ENCODE measurements around the gene CYSLTR2. TPM values are rescaled to one million over a fixed set of nuclear protein-coding genes. Genes with fewer than 3 reads are reported as not detected.

The CYSLTR2 gene
- total and polyA plus RNA-seq, 9 donors: 0.30 to 8.3 (median 2.1) TPM

DNA sequence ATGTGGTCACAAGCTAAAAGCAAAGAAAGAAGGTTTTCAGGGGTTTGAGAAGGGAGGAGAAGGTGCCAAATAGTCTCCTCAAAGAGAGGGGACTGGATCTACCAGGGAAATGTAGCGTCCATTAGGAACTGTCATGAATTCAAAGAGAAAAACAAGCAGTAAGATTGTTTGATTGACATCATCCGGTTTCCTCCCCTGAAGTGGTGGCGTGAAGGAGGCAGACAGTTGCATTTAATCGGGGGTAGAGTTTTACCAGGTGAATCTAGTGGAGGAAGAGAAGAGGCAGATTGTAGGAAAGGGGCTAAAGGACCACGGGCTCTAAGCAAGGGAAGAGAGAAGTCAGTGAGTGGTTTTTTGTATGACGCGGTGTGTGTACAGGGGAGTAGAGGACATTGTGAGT, 13.0 kb upstream of the CYSLTR2 start:
- no peaks in the 10 kb centered on the region for H3K4me1 ChIP-seq (ENCODE audit: insufficient read depth)
- 88 to 92% (median 90%) methylated on average over 7 of the region's 7 CpGs for WGBS, 3 donors
- DNase-seq: no peak
- H3K36me3 ChIP-seq: no peaks in the 10 kb centered on the region
- TF ChIP-seq EP300 (IDR thresholded peaks at IDR 0.05) (no peak), CTCF (IDR thresholded peaks at IDR 0.05) (no peak), POLR2A (IDR thresholded peaks at IDR 0.05) (no peak)
- no peak overlapping the region for H3K4me3 ChIP-seq
- no peaks in the 10 kb centered on the region for H3K27me3 ChIP-seq
- intact Hi-C loops (cut with DNase I): no loop called here
- no peaks in the 10 kb centered on the region for H3K9me3 ChIP-seq
- no peak overlapping the region for H3K27ac ChIP-seq

DNA sequence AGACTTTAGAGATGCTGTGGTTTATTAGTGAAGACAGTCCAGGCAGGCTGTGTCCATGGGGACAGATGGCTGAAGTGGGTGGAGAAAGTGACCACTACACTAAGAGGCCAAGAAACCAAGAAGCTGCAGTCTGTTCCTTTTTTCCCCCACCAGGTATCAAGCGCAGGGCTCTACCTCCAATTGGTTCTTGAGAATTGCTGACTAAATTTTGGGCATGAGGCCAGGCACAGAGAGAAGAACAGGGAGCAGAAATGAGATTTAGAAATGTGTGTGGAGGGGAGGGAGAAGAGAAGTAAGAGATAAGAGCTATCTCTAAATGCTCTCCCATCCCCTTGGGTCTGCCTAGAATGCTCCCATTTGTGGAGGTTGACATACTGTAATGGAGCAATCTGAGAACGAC, 12.3 kb upstream of the CYSLTR2 start:
- H3K36me3 ChIP-seq: no peaks in the 10 kb centered on the region
- H3K4me3 ChIP-seq: no peak overlapping the region
- intact Hi-C loops (cut with DNase I): no loop called here
- 66 to 76% (median 69%) methylated on average over 2 of the region's 2 CpGs for WGBS, 3 donors
- no peak for DNase-seq
- H3K27ac ChIP-seq: no peak overlapping the region
- no peaks in the 10 kb centered on the region for H3K27me3 ChIP-seq
- H3K9me3 ChIP-seq: no peaks in the 10 kb centered on the region
- TF ChIP-seq POLR2A (IDR thresholded peaks at IDR 0.05) (no peak), EP300 (IDR thresholded peaks at IDR 0.05) (no peak), CTCF (IDR thresholded peaks at IDR 0.05) (no peak)
- H3K4me1 ChIP-seq (ENCODE audit: insufficient read depth): no peaks in the 10 kb centered on the region

- H3K36me3 ChIP-seq: no peaks in the 10 kb centered on the region
- H3K27me3 ChIP-seq: no peaks in the 10 kb centered on the region
- intact Hi-C loops (cut with DNase I): no loop called here
- DNase-seq: no peak
- TF ChIP-seq CTCF (IDR thresholded peaks at IDR 0.05): no peak
- no peak for TF ChIP-seq POLR2A (IDR thresholded peaks at IDR 0.05)
- H3K4me3 ChIP-seq: no peak overlapping the region
- H3K4me1 ChIP-seq (ENCODE audit: insufficient read depth): no peaks in the 10 kb centered on the region
- no peaks in the 10 kb centered on the region for H3K9me3 ChIP-seq
- no peak overlapping the region for H3K27ac ChIP-seq
- WGBS, 3 donors: 91 to 93% (median 92%) methylated on average over 6 of the region's 6 CpGs
Measured at GRCh38 chr13:48642061-48642460, 11.7 kb upstream of the CYSLTR2 start.

- intact Hi-C loops (cut with DNase I): no loop called here
- WGBS, 3 donors: 73 to 83% (median 76%) methylated on average over 1 of the region's 1 CpG
Measured at GRCh38 chr13:48643159-48643558, 10.6 kb upstream of the CYSLTR2 start.

More at GRCh38 chr13:48643159-48643558, 10.6 kb upstream of the CYSLTR2 start:
- Histone ChIP-seq H3K27ac (no peak overlapping the region), H3K4me3 (no peak overlapping the region), H3K9me3 (no peaks in the 10 kb centered on the region), H3K27me3 (no peaks in the 10 kb centered on the region), H3K4me1 (ENCODE audit: insufficient read depth) (no peaks in the 10 kb centered on the region), H3K36me3 (no peaks in the 10 kb centered on the region)
- no peak for DNase-seq
- TF ChIP-seq EP300 (IDR thresholded peaks at IDR 0.05): no peak
- TF ChIP-seq POLR2A (IDR thresholded peaks at IDR 0.05): no peak
- TF ChIP-seq CTCF (IDR thresholded peaks at IDR 0.05): no peak
